Uterus (tissue), 4 donors: ENCODE measurements around the gene TLX3. TPM values are rescaled to one million over a fixed set of nuclear protein-coding genes. Genes with fewer than 3 reads are reported as not detected.

ENCODE experiments used
- DNase-seq, 2 donors: peaks; one replicate each; pipeline ENCODE4 v3.0.0-alpha.2; 2019 to 2020
- H3K27ac ChIP-seq, 2 donors: fragments of 200-600 bp; sonication (generic); 1 replicate in 1 of 2; 2 replicates in 1 of 2; pipeline ENCODE4 v1.5.1; 2016 to 2018
- H3K27me3 ChIP-seq, 2 donors: fragments of 200-600 bp; sonication (generic); one replicate each; pipeline ENCODE4 v1.5.1; 2018 to 2019; ENCODE audit warnings: control low read depth in 1 of 2
- H3K36me3 ChIP-seq, 2 donors: fragments of 200-600 bp; sonication (generic); one replicate each; pipeline ENCODE4 v1.5.1; 2019; ENCODE audit warnings: control low read depth in 1 of 2
- H3K4me1 ChIP-seq, 2 donors: fragments of 200-600 bp; sonication (generic); one replicate each; pipeline ENCODE4 v1.5.1; 2018 to 2019; ENCODE audit warnings: control low read depth in 1 of 2
- H3K4me3 ChIP-seq, 2 donors: fragments of 200-600 bp; sonication (generic); 1 replicate in 1 of 2; 2 replicates in 1 of 2; pipeline ENCODE4 v1.5.1; 2018 to 2019; ENCODE audit warnings: mild to moderate bottlenecking in 1 of 2
- H3K9me3 ChIP-seq, 2 donors: fragments of 200-600 bp; sonication (generic); one replicate each; pipeline ENCODE4 v1.5.1; 2019; ENCODE audit warnings: control low read depth in 1 of 2
- CTCF ChIP-seq, 4 experiments: fragments of 200-600 bp in 2 of 4; fragments of 450-650 bp in 2 of 4; sonication (generic) in 2 of 4; IDR thresholded peaks; one replicate each; pipeline ENCODE4 v1.5.1; 2016 to 2019; ENCODE audit warnings: antibody characterized with exemption in 4 of 4, mild to moderate bottlenecking in 2 of 4, moderate library complexity in 1 of 4
- POLR2A ChIP-seq, 2 donors: fragments of 450-650 bp; IDR thresholded peaks; one replicate each; pipeline ENCODE4 v1.6.1; 2016; ENCODE audit warnings: antibody characterized with exemption in 2 of 2, mild to moderate bottlenecking in 1 of 2, moderate library complexity in 1 of 2
- intact Hi-C: fragments of 100-400 bp; cut with DNase I; formaldehyde crosslinking; loops from one replicate; pipeline ENCODE4 v1.15.1; 2023; ENCODE audit warnings: low total_unique reads
- total RNA-seq, 4 donors: library from RNA; depleted of rRNA in 3 of 4; stranded (reverse); fragments of >200 nt in 3 of 4; gene quantifications; one replicate each; pipeline versions ENCODE4 v1.1.0 to v1.2.4, GENCODE V29; 2014 to 2023
- donor health status: DM: yes; HTN: yes; CAD: no.

Gene TLX3
- total RNA-seq, 4 donors from 2014 or later, result not detected

GRCh38 chr5:171300358-171300757 lies 8.7 kb upstream of the TLX3 start:
- Histone ChIP-seq H3K27ac (no peak overlapping the region), H3K36me3 (no peaks in the 10 kb centered on the region), H3K4me1 (no peaks in the 10 kb centered on the region), H3K9me3 (no peaks in the 10 kb centered on the region), H3K27me3 (peaks cover 0 to 6% of the 10 kb centered on the region in 2 donors), H3K4me3 (no peak overlapping the region)
- DNase-seq, result no peak
- intact Hi-C loops, result no loop called here
- TF ChIP-seq POLR2A (IDR thresholded peaks at IDR 0.05) (no peak), CTCF (IDR thresholded peaks at IDR 0.05) (no peak)

- TF ChIP-seq POLR2A (IDR thresholded peaks at IDR 0.05), result no peak
- TF ChIP-seq CTCF (IDR thresholded peaks at IDR 0.05), result no peak
- Histone ChIP-seq H3K9me3 (no peaks in the 10 kb centered on the region), H3K36me3 (no peaks in the 10 kb centered on the region), H3K4me3 (no peak overlapping the region), H3K27me3 (peaks cover 0 to 52% of the 10 kb centered on the region in 2 donors), H3K27ac (no peak overlapping the region), H3K4me1 (peaks cover 0 to 5% of the 10 kb centered on the region in 2 donors)
- intact Hi-C loops, result no loop called here
- no peak for DNase-seq
Measured at GRCh38 chr5:171306166-171306565, 2.9 kb upstream of the TLX3 start.

GRCh38 chr5:171306781-171307591 lies 2.1 kb upstream of the TLX3 start:
- no peak for DNase-seq

GRCh38 chr5:171307789-171308452 lies 1.1 kb upstream of the TLX3 start:
- Histone ChIP-seq H3K27ac (no peak overlapping the region), H3K27me3 (peaks cover 4 to 66% of the 10 kb centered on the region in 2 donors), H3K36me3 (no peaks in the 10 kb centered on the region), H3K4me3 (no peak overlapping the region), H3K4me1 (peaks cover 0 to 19% of the 10 kb centered on the region in 2 donors), H3K9me3 (no peaks in the 10 kb centered on the region)
- no peak for TF ChIP-seq CTCF (IDR thresholded peaks at IDR 0.05)
- TF ChIP-seq POLR2A (IDR thresholded peaks at IDR 0.05), result no peak
- intact Hi-C loops, result no loop called here
- no peak for DNase-seq

More at GRCh38 chr5:171306781-171307591, 2.1 kb upstream of the TLX3 start:
- H3K4me3 ChIP-seq, result no peak overlapping the region
- intact Hi-C loops, result no loop called here
- TF ChIP-seq CTCF (IDR thresholded peaks at IDR 0.05), result no peak
- TF ChIP-seq POLR2A (IDR thresholded peaks at IDR 0.05), result no peak
- peaks cover 0 to 13% of the 10 kb centered on the region in 2 donors for H3K4me1 ChIP-seq
- H3K36me3 ChIP-seq, result no peaks in the 10 kb centered on the region
- peaks cover 1 to 57% of the 10 kb centered on the region in 2 donors for H3K27me3 ChIP-seq
- H3K27ac ChIP-seq, result no peak overlapping the region
- no peaks in the 10 kb centered on the region for H3K9me3 ChIP-seq
